Body of pancreas (tissue), 4 donors: ENCODE results near the gene MB21D2.

ENCODE experiments used
- POLR2A ChIP-seq, 3 donors: fragments of 450-650 bp; IDR thresholded peaks; one replicate each; pipeline ENCODE4 v1.6.1; 2016; ENCODE audit warnings: antibody characterized with exemption in 3 of 3, mild to moderate bottlenecking in 2 of 3
- TF ChIP-seq, protein P1 (sequence below), 7 experiments: fragments of 450-650 bp in 4 of 7; fragments of 200-600 bp in 3 of 7; sonication (generic) in 3 of 7; IDR thresholded peaks; one replicate each; pipeline ENCODE4 v1.5.1; 2016 to 2019; ENCODE audit warnings: antibody characterized with exemption in 7 of 7

DNA sequence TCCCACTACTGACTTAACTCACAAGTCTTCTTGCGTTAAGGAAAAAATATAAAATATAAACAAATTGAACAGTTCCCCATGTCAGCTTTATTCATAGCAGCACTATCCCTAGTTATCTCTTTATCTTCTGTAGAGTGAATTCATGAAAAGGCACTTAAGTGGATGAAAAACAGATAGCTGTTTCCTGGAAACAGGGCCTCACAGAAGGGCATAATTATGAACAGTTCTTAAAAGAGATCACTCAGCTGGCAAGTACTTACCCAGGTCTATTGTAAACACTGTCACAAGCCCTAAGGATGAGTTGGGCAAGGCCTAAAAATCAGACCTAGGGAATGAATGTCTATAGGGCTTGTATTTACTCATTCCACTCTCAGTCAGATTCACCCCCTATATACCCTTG, 10.7 kb downstream of the MB21D2 start:
- no peak for TF ChIP-seq POLR2A (IDR thresholded peaks at IDR 0.05)
- TF ChIP-seq, protein P1, sequence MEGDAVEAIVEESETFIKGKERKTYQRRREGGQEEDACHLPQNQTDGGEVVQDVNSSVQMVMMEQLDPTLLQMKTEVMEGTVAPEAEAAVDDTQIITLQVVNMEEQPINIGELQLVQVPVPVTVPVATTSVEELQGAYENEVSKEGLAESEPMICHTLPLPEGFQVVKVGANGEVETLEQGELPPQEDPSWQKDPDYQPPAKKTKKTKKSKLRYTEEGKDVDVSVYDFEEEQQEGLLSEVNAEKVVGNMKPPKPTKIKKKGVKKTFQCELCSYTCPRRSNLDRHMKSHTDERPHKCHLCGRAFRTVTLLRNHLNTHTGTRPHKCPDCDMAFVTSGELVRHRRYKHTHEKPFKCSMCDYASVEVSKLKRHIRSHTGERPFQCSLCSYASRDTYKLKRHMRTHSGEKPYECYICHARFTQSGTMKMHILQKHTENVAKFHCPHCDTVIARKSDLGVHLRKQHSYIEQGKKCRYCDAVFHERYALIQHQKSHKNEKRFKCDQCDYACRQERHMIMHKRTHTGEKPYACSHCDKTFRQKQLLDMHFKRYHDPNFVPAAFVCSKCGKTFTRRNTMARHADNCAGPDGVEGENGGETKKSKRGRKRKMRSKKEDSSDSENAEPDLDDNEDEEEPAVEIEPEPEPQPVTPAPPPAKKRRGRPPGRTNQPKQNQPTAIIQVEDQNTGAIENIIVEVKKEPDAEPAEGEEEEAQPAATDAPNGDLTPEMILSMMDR (IDR thresholded peaks at IDR 0.05), result no peak
